WTC11 (cell line): Measurements from ENCODE around the gene PIEZO1. TPM values are rescaled to one million over a fixed set of nuclear protein-coding genes. Genes with fewer than 3 reads are reported as not detected.

ENCODE experiments used
- ATAC-seq: fragments of 200-7000 bp; cut with Tn5 transposase; 2 replicates; pipeline ENCODE4 v1.10.0; 2021; ENCODE audit warnings: mild to moderate bottlenecking, moderate library complexity
- CTCF ChIA-PET: fragments of 300-600 bp; sonication (Branson Sonifier 250); formaldehyde crosslinking; loops from one replicate; lab custom pipeline; 2021; ENCODE audit warnings: antibody characterized with exemption; lab: Charles Lee
- POLR2A ChIA-PET: fragments of 350-600 bp; sonication (Branson Sonifier 250); formaldehyde crosslinking; loops from one replicate; lab custom pipeline; 2021; ENCODE audit warnings: antibody characterized with exemption; lab: Charles Lee
- DNase-seq: peaks from one replicate; pipeline ENCODE4 v3.0.0; 2021; ENCODE audit warnings: low spot score
- H3K27ac Mint-ChIP-seq: 2 replicates; pipeline ENCODE4 v1.8.0; 2021; ENCODE audit warnings: mixed read lengths
- H3K27me3 Mint-ChIP-seq: 2 replicates; pipeline ENCODE4 v1.8.0; 2021; ENCODE audit warnings: low read depth, mild to moderate bottlenecking, moderate library complexity, mixed read lengths
- H3K36me3 Mint-ChIP-seq: 2 replicates; pipeline ENCODE4 v1.8.0; 2021; ENCODE audit warnings: mixed read lengths
- H3K4me1 Mint-ChIP-seq: 2 replicates; pipeline ENCODE4 v1.8.0; 2022; ENCODE audit warnings: mixed read lengths
- H3K4me3 Mint-ChIP-seq: 2 replicates; pipeline ENCODE4 v1.8.0; 2021; ENCODE audit warnings: mild to moderate bottlenecking, moderate library complexity, mixed read lengths
- H3K9me3 Mint-ChIP-seq: 2 replicates; pipeline ENCODE4 v1.8.0; 2021; ENCODE audit warnings: mixed read lengths
- AR ChIP-seq: fragments of 250-450 bp; sonication (Bioruptor Pico); IDR thresholded peaks from 2 replicates; pipeline ENCODE4 v1.9.0; 2021; ENCODE audit warnings: mild to moderate bottlenecking
- E2F1 ChIP-seq: sonication (generic); formaldehyde crosslinking; IDR thresholded peaks from 2 replicates; pipeline ENCODE4 v1.8.0; 2022; ENCODE audit warnings: mild to moderate bottlenecking, missing genetic modification reagents
- GRHL2 ChIP-seq: fragments of 250-450 bp; sonication (Bioruptor Pico); IDR thresholded peaks from 2 replicates; pipeline ENCODE4 v1.8.0; 2022; ENCODE audit warnings: mild to moderate bottlenecking, moderate library complexity; ENCODE audit not compliant: insufficient replicate concordance, severe bottlenecking
- MXD4 ChIP-seq: fragments of 250-450 bp; sonication (Bioruptor Pico); IDR thresholded peaks from 2 replicates; pipeline ENCODE4 v1.8.0; 2021; ENCODE audit warnings: mild to moderate bottlenecking, moderate library complexity, borderline replicate concordance
- RORB ChIP-seq: fragments of 250-450 bp; sonication (Bioruptor Pico); IDR thresholded peaks from 2 replicates; pipeline ENCODE4 v1.9.0; 2021; ENCODE audit warnings: mild to moderate bottlenecking
- SMAD3 ChIP-seq: sonication (generic); formaldehyde crosslinking; IDR thresholded peaks from 2 replicates; pipeline ENCODE4 v1.8.0; 2022; ENCODE audit warnings: missing genetic modification reagents, mild to moderate bottlenecking, borderline replicate concordance
- microRNA-seq: library from miRNA; unstranded; fragments of <30 nt; microRNA quantifications from one replicate; pipeline ENCODE4 v1.2.0, GENCODE V29; 2022; ENCODE audit warnings: borderline number of aligned reads
- total RNA-seq: library from RNA; stranded (reverse); gene quantifications from 3 replicates; pipeline ENCODE4 v1.2.3, GENCODE V29; 2021

Gene PIEZO1
- total RNA-seq, 1 experiment from 2014 or later = 71.3 TPM

GRCh38 chr16:88665570-88665969 is 119.5 kb downstream of the PIEZO1 start:
- DNase-seq (no peak), ATAC-seq (no peak)
- Mint-ChIP-seq H3K27me3 (no peaks in the 10 kb centered on the region; the same call in 1 of the 2 replicates), H3K27ac (no peak overlapping the region), H3K9me3 (peaks cover 7% of the 10 kb centered on the region), H3K4me1 (peaks cover 16% of the 10 kb centered on the region), H3K36me3 (peaks cover 12% of the 10 kb centered on the region), H3K4me3 (no peak overlapping the region)
- ChIA-PET POLR2A (no interaction called here), CTCF (interaction anchor here (0.9 kb wide), 1 partner anchor 10 kb away, joined by 3 read pairs; no protein-coding TSS in a partner anchor)
- no peak for TF ChIP-seq RORB (CRISPR knock-in tag)
- TF ChIP-seq GRHL2 (CRISPR knock-in tag) = no peak
- TF ChIP-seq E2F1 (CRISPR knock-in tag) = no peak
- TF ChIP-seq SMAD3 = no peak
- no peak for TF ChIP-seq AR (CRISPR knock-in tag)
- no peak for TF ChIP-seq MXD4 (CRISPR knock-in tag)

Small RNAs within 50 kb of the gene (microRNA-seq; reads per million reads assigned to microRNA genes)
- gene MIR4722 = not detected

Other genes with a start within 250 kb of the PIEZO1 start
- 57.3 to 65.6 TPM (median 61.8 TPM) in 3 replicates for gene ZC3H18, start 214.8 kb downstream of the PIEZO1 start, total RNA-seq
- gene IL17C, start 146.6 kb downstream of the PIEZO1 start, total RNA-seq = 0.80 to 1.9 TPM (median 1.5 TPM) in 3 replicates
- gene CYBA, start 134.2 kb downstream of the PIEZO1 start, total RNA-seq = 169 to 219 TPM (median 207 TPM) in 3 replicates
- 96.9 to 113 TPM (median 109 TPM) in 3 replicates for gene MVD, start 122.1 kb downstream of the PIEZO1 start, total RNA-seq
- gene SNAI3, start 98.7 kb downstream of the PIEZO1 start, total RNA-seq = 8.0 to 9.4 TPM (median 9.1 TPM) in 3 replicates
- 38.5 to 46.2 TPM (median 40.5 TPM) in 3 replicates for gene RNF166, start 78.8 kb downstream of the PIEZO1 start, total RNA-seq
- gene CTU2, start 78.7 kb downstream of the PIEZO1 start, total RNA-seq = 42.1 to 52.4 TPM (median 43.7 TPM) in 3 replicates
- gene CDT1, start 18.6 kb upstream of the PIEZO1 start, total RNA-seq = 142 to 154 TPM (median 149 TPM) in 3 replicates
- 272 to 288 TPM (median 282 TPM) in 3 replicates for gene APRT, start 26.7 kb upstream of the PIEZO1 start, total RNA-seq
- 23.0 to 29.5 TPM (median 25.8 TPM) in 3 replicates for gene GALNS, start 71.7 kb upstream of the PIEZO1 start, total RNA-seq
- gene TRAPPC2L, start 71.9 kb upstream of the PIEZO1 start, total RNA-seq = 63.1 to 82.0 TPM (median 64.5 TPM) in 3 replicates
- gene PABPN1L, start 81.4 kb upstream of the PIEZO1 start, total RNA-seq = not detected in 3 replicates
- gene CBFA2T3, start 192.0 kb upstream of the PIEZO1 start, total RNA-seq = 1.9 to 2.8 TPM (median 2.6 TPM) in 3 replicates